Common myeloid progenitor, CD34-positive (primary cell): ENCODE measurements around the gene DAPL1.

Source experiments
- CTCF ChIA-PET: fragments of 350-600 bp; sonication (Branson Sonifier 250); formaldehyde crosslinking; loops from one replicate; lab custom pipeline; 2021; ENCODE audit warnings: antibody characterized with exemption; lab: Charles Lee
- POLR2A ChIA-PET: fragments of 350-600 bp; sonication (Branson Sonifier 250); formaldehyde crosslinking; loops from one replicate; lab custom pipeline; 2021; ENCODE audit warnings: antibody characterized with exemption; lab: Charles Lee
- DNase-seq, 3 donors: peaks; one replicate each; pipeline versions ENCODE4 v3.0.0 to v3.0.0-alpha.2; 2013
- H3K27ac ChIP-seq, 2 experiments: 1 replicate in 1 of 2; 2 replicates in 1 of 2; pipeline ENCODE4 v1.7.0; 2013; ENCODE audit warnings: inconsistent platforms in 2 of 2, low read length in 2 of 2, mild to moderate bottlenecking in 2 of 2, low read depth in 1 of 2, moderate library complexity in 1 of 2; ENCODE audit not compliant: severe bottlenecking in 2 of 2, insufficient read depth in 1 of 2, poor library complexity in 1 of 2
- H3K27me3 ChIP-seq, 5 experiments: replicated peaks in 2 of 5; 1 replicate in 3 of 5; 2 replicates in 2 of 5; pipeline versions ENCODE4 v1.6.1 to v1.7.0; 2013; ENCODE audit warnings: low read length in 4 of 5, mild to moderate bottlenecking in 2 of 5, moderate library complexity in 2 of 5, inconsistent platforms in 1 of 5; ENCODE audit not compliant: insufficient read depth in 5 of 5, control insufficient read depth in 4 of 5
- H3K36me3 ChIP-seq, 4 experiments: 1 replicate in 2 of 4; 2 replicates in 2 of 4; pipeline versions ENCODE4 v1.6.1 to v1.7.0; 2013; ENCODE audit warnings: low read length in 3 of 4, control low read depth in 1 of 4, mild to moderate bottlenecking in 1 of 4; ENCODE audit not compliant: control insufficient read depth in 4 of 4, insufficient read depth in 4 of 4
- H3K4me1 ChIP-seq, 4 experiments: 1 replicate in 3 of 4; 2 replicates in 1 of 4; pipeline versions ENCODE4 v1.6.1 to v1.7.1; 2013; ENCODE audit warnings: low read length in 3 of 4, mild to moderate bottlenecking in 3 of 4, control low read depth in 1 of 4, inconsistent platforms in 1 of 4, moderate library complexity in 1 of 4; ENCODE audit not compliant: control insufficient read depth in 4 of 4, insufficient read depth in 4 of 4; ENCODE audit errors: control extremely low read depth in 1 of 4
- H3K4me3 ChIP-seq, 7 experiments: 1 replicate in 4 of 7; 2 replicates in 3 of 7; pipeline versions ENCODE4 v1.5.1 to v1.7.0; 2013; ENCODE audit warnings: mild to moderate bottlenecking in 7 of 7, low read length in 6 of 7, moderate library complexity in 6 of 7, inconsistent platforms in 2 of 7, low read depth in 2 of 7, control low read depth in 1 of 7; ENCODE audit not compliant: insufficient read depth in 4 of 7, control insufficient read depth in 1 of 7; ENCODE audit errors: extremely low read depth in 1 of 7
- H3K9me3 ChIP-seq, 5 experiments: 1 replicate in 4 of 5; 2 replicates in 1 of 5; pipeline versions ENCODE4 v1.6.1 to v1.7.1; 2013; ENCODE audit warnings: low read length in 4 of 5, mild to moderate bottlenecking in 2 of 5, inconsistent platforms in 1 of 5, low read depth in 1 of 5, moderate library complexity in 1 of 5; ENCODE audit not compliant: control insufficient read depth in 4 of 5, insufficient read depth in 2 of 5; ENCODE audit errors: control extremely low read depth in 1 of 5
- whole genome bisulfite sequencing: methylation state at CpG from one replicate; pipeline ENCODE4 v1.1.5; 2013; ENCODE audit not compliant: insufficient coverage; 5-methylcytosine and 5-hydroxymethylcytosine counted together

DAPL1 gene

GRCh38 chr2:158753641-158754611 is 41.2 kb upstream of the DAPL1 start:
- POLR2A ChIA-PET = no interaction called here
- Histone ChIP-seq H3K4me3 (no peak overlapping the region), H3K27ac (no peak overlapping the region), H3K4me1 (no peaks in the 10 kb centered on the region), H3K9me3 (peaks cover 0 to 4% (median 0%) of the 10 kb centered on the region in 5 experiments), H3K27me3 (no peaks in the 10 kb centered on the region), H3K36me3 (no peaks in the 10 kb centered on the region)
- peak; percentile 61 to 79 (median 72) for DNase-seq
- 78% methylated on average over 11 of the region's 14 CpGs for WGBS
- CTCF ChIA-PET = interaction anchor here (0.7 to 16.5 kb wide), 20 partner anchors 9 to 1021 kb away, joined by 3 to 152 read pairs (median 5); no protein-coding TSS in a partner anchor

- CTCF ChIA-PET = interaction anchor here (1.2 to 16.5 kb wide), 8 partner anchors 10 to 747 kb away, joined by 3 to 152 read pairs (median 20); no protein-coding TSS in a partner anchor
- Histone ChIP-seq H3K36me3 (no peaks in the 10 kb centered on the region), H3K27me3 (no peaks in the 10 kb centered on the region), H3K4me1 (no peaks in the 10 kb centered on the region), H3K9me3 (peaks cover 0 to 6% (median 0%) of the 10 kb centered on the region in 5 experiments), H3K27ac (no peak overlapping the region), H3K4me3 (no peak overlapping the region)
- POLR2A ChIA-PET = interaction anchor here (0.6 kb wide), 1 partner anchor 203 kb away, joined by 3 read pairs; no protein-coding TSS in a partner anchor
- WGBS = 39% methylated on average over 3 of the region's 8 CpGs
- DNase-seq = peak; percentile 1 to 29 (median 19)
Observed at GRCh38 chr2:158755310-158756087, 39.6 kb upstream of the DAPL1 start.

- POLR2A ChIA-PET = interaction anchor here (0.6 kb wide), 2 partner anchors 143 to 204 kb away, joined by 3 to 4 read pairs; no protein-coding TSS in a partner anchor
- no peaks in the 10 kb centered on the region for H3K36me3 ChIP-seq
- CTCF ChIA-PET = interaction anchor here (0.8 to 16.5 kb wide), 4 partner anchors 9 to 734 kb away, joined by 3 to 152 read pairs (median 32); no protein-coding TSS in a partner anchor
- H3K27me3 ChIP-seq = no peaks in the 10 kb centered on the region
- 100% methylated on average over 6 of the region's 8 CpGs for WGBS
- peaks cover 0 to 2% (median 0%) of the 10 kb centered on the region in 4 experiments for H3K4me1 ChIP-seq
- H3K4me3 ChIP-seq = no peak overlapping the region
- H3K9me3 ChIP-seq = peaks cover 0 to 6% (median 0%) of the 10 kb centered on the region in 5 experiments
- H3K27ac ChIP-seq = no peak overlapping the region
- DNase-seq = no peak
Observed at GRCh38 chr2:158756331-158756730, 38.8 kb upstream of the DAPL1 start.

- POLR2A ChIA-PET = no interaction called here
Observed at GRCh38 chr2:158756976-158757375, 38.1 kb upstream of the DAPL1 start.

GRCh38 chr2:158760887-158761286 is 34.2 kb upstream of the DAPL1 start:
- WGBS = 86% methylated on average over 1 of the region's 1 CpG
- CTCF ChIA-PET = interaction anchor here (0.5 to 1.5 kb wide), 2 partner anchors 738 to 1327 kb away, joined by 3 read pairs; no protein-coding TSS in a partner anchor
- H3K4me3 ChIP-seq = no peak overlapping the region

More at GRCh38 chr2:158756976-158757375, 38.1 kb upstream of the DAPL1 start:
- no peak for DNase-seq
- 95% methylated on average over 9 of the region's 10 CpGs for WGBS
- peaks cover 0 to 6% (median 0%) of the 10 kb centered on the region in 5 experiments for H3K9me3 ChIP-seq
- H3K27ac ChIP-seq = no peak overlapping the region
- no peaks in the 10 kb centered on the region for H3K27me3 ChIP-seq
- no peaks in the 10 kb centered on the region for H3K36me3 ChIP-seq
- CTCF ChIA-PET = interaction anchor here (5.6 to 16.5 kb wide), 2 partner anchors 13 to 735 kb away, joined by 60 to 152 read pairs; no protein-coding TSS in a partner anchor
- no peak overlapping the region for H3K4me3 ChIP-seq
- H3K4me1 ChIP-seq = peaks cover 0 to 7% (median 2%) of the 10 kb centered on the region in 4 experiments

GRCh38 chr2:158761621-158762020 is 33.5 kb upstream of the DAPL1 start:
- Histone ChIP-seq H3K36me3 (no peaks in the 10 kb centered on the region), H3K27me3 (no peaks in the 10 kb centered on the region), H3K27ac (no peak overlapping the region), H3K4me3 (no peak overlapping the region), H3K4me1 (peaks cover 0 to 11% (median 2%) of the 10 kb centered on the region in 4 experiments), H3K9me3 (peaks cover 0 to 6% (median 0%) of the 10 kb centered on the region in 5 experiments)
- ChIA-PET POLR2A (no interaction called here), CTCF (interaction anchor here (1.2 to 2.3 kb wide), 4 partner anchors 8 to 727 kb away, joined by 3 to 9 read pairs (median 4); no protein-coding TSS in a partner anchor)
- WGBS = 100% methylated on average over 2 of the region's 4 CpGs
- DNase-seq = no peak

More at GRCh38 chr2:158760887-158761286, 34.2 kb upstream of the DAPL1 start:
- no peak for DNase-seq
- no peaks in the 10 kb centered on the region for H3K36me3 ChIP-seq
- no peaks in the 10 kb centered on the region for H3K27me3 ChIP-seq
- H3K9me3 ChIP-seq = peaks cover 0 to 6% (median 0%) of the 10 kb centered on the region in 5 experiments
- POLR2A ChIA-PET = no interaction called here
- no peak overlapping the region for H3K27ac ChIP-seq
- peaks cover 0 to 11% (median 2%) of the 10 kb centered on the region in 4 experiments for H3K4me1 ChIP-seq
